ENCODE data around the gene CPSF4L.
"Not testable (repeated sequence)": the region's sequence is repeated elsewhere in the genome, so short reads cannot be mapped to it uniquely, and the experiment has no call there.

CPSF4L gene, protein sequence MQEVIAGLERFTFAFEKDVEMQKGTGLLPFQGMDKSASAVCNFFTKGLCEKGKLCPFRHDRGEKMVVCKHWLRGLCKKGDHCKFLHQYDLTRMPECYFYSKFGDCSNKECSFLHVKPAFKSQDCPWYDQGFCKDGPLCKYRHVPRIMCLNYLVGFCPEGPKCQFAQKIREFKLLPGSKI

DNA sequence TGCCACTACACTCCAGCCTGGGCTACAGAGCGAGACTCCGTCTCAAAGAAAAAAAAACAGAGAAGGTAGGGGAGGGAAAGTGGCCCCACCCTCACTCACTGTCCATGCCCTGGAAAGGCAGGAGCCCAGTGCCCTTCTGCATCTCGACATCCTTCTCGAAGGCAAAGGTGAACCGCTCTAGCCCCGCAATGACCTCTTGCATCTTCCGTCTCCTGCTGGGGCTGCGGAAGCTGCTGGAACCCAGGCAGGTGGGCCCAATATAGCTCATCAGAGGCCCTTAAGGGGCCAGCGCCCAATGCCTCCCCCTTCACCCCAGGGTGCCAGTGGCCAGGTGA lies at the start of gene CPSF4L:
Gene CPSF4L (minus strand): TSS at position 264 of the 335 bp plus-strand sequence. CDS start 62 bp downstream, at position 202.
- H3K4me3 ChIP-seq (ENCODE audit: low read depth, low read length): no peak within 1 kb of the TSS
- TF ChIP-seq, protein P1, sequence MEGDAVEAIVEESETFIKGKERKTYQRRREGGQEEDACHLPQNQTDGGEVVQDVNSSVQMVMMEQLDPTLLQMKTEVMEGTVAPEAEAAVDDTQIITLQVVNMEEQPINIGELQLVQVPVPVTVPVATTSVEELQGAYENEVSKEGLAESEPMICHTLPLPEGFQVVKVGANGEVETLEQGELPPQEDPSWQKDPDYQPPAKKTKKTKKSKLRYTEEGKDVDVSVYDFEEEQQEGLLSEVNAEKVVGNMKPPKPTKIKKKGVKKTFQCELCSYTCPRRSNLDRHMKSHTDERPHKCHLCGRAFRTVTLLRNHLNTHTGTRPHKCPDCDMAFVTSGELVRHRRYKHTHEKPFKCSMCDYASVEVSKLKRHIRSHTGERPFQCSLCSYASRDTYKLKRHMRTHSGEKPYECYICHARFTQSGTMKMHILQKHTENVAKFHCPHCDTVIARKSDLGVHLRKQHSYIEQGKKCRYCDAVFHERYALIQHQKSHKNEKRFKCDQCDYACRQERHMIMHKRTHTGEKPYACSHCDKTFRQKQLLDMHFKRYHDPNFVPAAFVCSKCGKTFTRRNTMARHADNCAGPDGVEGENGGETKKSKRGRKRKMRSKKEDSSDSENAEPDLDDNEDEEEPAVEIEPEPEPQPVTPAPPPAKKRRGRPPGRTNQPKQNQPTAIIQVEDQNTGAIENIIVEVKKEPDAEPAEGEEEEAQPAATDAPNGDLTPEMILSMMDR (IDR thresholded peaks at IDR 0.05; ENCODE audit: low read depth, low read length, missing control alignments): no peak
- in situ Hi-C loops (cut with HindIII; ENCODE audit: low sequenced_read_pairs): no loop called here
- DNase-seq (ENCODE audit: low read depth): no peak

GRCh38 chr17:73311428-73311780 lies 49.7 kb upstream of the CPSF4L start:
- in situ Hi-C loops (cut with HindIII; ENCODE audit: low sequenced_read_pairs): no loop called here
- no peak for DNase-seq (ENCODE audit: low read depth)
- peak overlapping the region; percentile 95 for H3K4me3 ChIP-seq (ENCODE audit: low read depth, low read length)
- TF ChIP-seq, protein P1 (IDR thresholded peaks at IDR 0.05; ENCODE audit: low read depth, low read length, missing control alignments): no peak

DNA sequence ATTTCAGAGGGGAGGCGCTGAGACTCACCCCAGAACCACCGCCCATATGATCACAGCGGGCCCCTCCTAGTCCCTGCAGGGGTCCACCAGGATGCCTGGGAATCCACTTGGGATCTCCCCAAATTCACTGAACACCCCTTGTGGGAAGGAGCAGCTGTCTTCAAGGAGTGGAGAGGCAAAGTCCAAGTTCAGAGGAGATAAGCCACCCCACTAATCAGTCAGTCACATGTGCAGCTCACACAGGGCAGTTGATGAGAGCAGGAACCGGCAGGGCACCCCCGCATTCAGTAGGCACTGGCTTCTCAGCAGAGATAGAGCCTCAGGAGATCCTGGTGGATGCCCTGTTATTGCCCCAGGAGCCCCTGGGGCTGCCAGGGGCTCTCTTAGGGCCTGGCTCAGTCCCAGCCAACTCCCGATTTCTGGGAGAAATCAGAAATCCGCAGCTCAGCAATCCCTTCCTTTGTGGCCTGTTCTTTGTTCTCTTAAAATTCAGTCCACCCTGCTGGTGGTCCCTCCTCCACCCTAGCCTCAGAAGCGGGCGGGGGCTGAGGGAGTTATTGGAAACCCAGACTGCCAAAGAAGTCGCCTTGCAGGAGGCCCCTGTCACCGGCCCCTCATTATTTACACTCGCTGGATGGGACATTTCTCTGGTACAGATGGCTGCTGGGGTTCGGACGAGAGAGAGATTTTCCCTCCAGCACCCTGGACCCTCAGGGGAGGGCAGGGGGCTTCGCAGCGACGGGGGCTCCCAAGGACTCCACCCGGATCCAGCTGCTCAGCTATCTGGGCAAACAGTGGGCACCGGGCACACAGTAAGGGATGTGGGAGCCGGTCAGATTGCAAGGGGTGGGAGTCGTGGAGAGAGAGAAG lies 48.3 kb upstream of the CPSF4L start:
- DNase-seq (ENCODE audit: low read depth): no peak
- in situ Hi-C loops (cut with HindIII; ENCODE audit: low sequenced_read_pairs): no loop called here
- TF ChIP-seq, protein P1 (IDR thresholded peaks at IDR 0.05; ENCODE audit: low read depth, low read length, missing control alignments): no peak

GRCh38 chr17:73308959-73309358 lies 47.3 kb upstream of the CPSF4L start:
- in situ Hi-C loops (cut with HindIII; ENCODE audit: low sequenced_read_pairs); DNase-seq (ENCODE audit: low read depth): not testable (repeated sequence)
- H3K4me3 ChIP-seq (ENCODE audit: low read depth, low read length): peak overlapping the region; percentile 95

More for the DNA sequence above, 48.3 kb upstream of the CPSF4L start:
- peak overlapping the region; percentile 95 for H3K4me3 ChIP-seq (ENCODE audit: low read depth, low read length)

- peak; percentile 46 for DNase-seq (ENCODE audit: low read depth)
- TF ChIP-seq, protein P1 (IDR thresholded peaks at IDR 0.05; ENCODE audit: low read depth, low read length, missing control alignments): no peak
- peak overlapping the region; percentile 95 for H3K4me3 ChIP-seq (ENCODE audit: low read depth, low read length)
- in situ Hi-C loops (cut with HindIII; ENCODE audit: low sequenced_read_pairs): no loop called here
These were observed 46.5 kb upstream of the CPSF4L start for GRCh38 chr17:73308017-73308823.

- no peak overlapping the region for H3K4me3 ChIP-seq (ENCODE audit: low read depth, low read length)
- DNase-seq (ENCODE audit: low read depth): no peak
- in situ Hi-C loops (cut with HindIII; ENCODE audit: low sequenced_read_pairs): no loop called here
- TF ChIP-seq, protein P1 (IDR thresholded peaks at IDR 0.05; ENCODE audit: low read depth, low read length, missing control alignments): no peak
These were observed 45.5 kb upstream of the CPSF4L start for GRCh38 chr17:73307130-73307529.

Measured in astrocyte of the cerebellum (primary cell).